G401.6 (cell line): ENCODE measurements around the gene CXCL3.
"Not testable (repeated sequence)": the region's sequence is repeated elsewhere in the genome, so short reads cannot be mapped to it uniquely, and the experiment has no call there.

Source experiments
- FAIRE-seq: peaks from 2 replicates; lab custom pipeline; 2012; peaks lifted over from hg19 to GRCh38; lab: Jason Lieb, UNC

The CXCL3 gene

DNA sequence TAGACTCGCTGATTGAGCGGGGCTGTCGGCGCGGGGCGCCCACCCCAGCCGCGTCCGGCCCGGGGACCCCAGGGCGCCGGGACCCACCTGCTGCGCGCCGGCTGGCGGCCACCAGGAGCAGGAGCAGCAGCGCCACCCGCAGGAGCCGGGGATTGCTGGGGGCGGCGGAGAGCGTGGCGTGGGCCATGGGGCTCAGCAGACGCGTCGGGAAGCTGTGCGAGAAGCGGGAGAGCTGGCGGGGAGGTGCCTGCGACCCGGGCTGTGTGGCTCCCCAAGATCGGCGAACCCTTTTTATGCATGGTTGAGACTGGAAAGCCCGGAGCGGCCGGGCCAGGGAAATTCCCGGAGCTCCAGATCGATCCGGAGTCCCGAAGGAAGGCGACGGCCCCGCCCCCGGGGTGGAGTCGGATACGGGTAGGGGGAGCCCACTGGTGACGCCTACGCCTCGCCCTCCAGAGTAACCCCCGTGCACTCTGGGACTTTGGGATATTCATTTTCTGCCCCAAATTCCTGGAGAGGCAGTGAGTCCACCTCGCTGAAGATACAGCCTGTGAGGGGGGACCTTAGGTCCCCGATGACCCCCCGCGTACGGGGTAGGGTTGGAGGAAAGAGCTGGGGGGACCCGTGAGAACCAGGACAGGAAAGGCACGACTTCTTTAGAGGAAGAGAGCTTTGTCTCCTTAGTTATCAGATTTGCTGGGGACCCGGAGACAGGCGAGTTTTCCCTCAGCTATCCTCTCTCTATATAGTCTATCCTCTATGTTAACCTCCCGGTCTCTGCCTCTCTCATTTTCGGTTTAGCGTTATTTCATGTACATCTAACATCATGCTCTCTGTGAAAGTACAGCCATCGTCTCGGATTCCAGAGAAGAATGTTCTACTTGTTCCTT is at the start of gene CXCL3:
Gene CXCL3, minus strand, starts transcription at position 265 of the 890 bp plus-strand sequence. Its CDS starts 78 bp downstream, at position 187.
- FAIRE-seq, result no peak

DNA sequence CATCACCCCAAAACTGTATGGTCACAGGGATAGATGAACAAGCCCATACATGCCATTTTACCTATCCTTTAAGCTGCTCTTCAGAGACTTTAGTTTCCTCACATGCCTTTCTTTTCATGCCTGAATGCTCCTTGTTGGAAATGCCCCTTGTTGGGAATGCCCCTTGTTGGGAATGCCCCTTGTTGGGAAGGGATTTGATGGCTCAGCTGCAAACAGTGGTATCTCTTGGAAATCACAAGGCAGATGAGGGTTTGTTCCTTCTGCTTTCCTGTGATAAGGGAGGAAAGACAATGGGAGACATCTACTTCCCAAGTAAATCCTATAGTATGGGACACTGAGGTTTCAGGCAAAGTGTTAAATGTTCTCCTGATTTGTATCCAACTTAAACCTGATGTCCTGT is 49.0 kb upstream of the CXCL3 start:
- no peak for FAIRE-seq

DNA sequence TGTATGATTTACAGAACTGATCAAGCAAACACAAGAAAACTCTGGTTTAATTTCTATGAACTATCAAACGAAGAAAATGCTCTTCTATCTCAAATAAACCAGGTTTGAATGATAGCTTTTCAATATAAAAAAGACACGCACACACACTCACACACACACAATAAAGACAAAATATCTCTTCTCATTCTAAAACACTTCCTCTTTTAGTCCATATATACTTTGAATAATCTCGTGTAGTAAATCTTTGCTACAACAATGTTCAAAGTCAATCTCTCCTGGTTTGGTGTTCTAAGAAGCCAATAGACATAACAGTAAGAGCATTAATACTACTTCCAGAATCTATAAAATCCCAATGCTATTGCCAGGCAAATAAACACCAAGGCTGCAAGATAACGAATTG is 47.2 kb upstream of the CXCL3 start:
- FAIRE-seq, result no peak

DNA sequence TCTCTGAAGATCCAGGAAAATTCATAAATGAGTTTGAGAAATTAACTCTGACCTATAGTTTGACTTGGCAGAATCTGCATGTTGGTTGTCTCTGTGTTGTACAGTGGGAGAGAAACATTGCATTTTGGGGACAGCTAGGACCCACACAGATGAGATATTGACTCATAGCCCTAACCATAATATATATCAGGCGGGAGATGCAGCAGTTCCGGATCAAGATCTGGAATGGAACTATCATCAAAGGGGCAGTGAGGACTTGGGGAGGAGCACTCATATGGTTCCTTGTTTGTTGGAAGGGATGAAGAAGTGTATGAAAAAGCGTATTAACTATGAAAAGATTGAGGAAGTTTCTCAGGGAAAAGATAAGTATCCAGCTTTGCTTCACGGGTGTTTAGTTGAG is 46.5 kb upstream of the CXCL3 start:
- FAIRE-seq, result no peak

DNA sequence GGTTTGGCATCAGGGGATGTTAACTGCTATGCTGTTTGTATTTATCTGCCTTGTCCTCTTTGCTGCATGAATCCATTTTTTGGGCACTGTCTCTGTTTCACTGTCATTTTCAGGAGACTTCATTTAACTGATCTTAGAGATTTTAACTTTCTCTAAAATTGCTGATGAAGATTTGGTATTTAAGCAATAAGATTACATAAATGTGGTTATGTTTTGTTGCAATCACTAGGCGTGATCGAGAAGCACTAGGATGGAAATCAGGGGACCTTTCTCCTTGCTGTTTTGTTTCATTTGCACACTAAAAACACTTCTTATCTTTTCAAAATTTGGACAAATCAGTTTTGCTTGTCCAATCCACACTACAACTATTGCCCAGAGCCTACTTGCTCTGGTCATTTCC is 45.1 kb upstream of the CXCL3 start:
- no peak for FAIRE-seq

DNA sequence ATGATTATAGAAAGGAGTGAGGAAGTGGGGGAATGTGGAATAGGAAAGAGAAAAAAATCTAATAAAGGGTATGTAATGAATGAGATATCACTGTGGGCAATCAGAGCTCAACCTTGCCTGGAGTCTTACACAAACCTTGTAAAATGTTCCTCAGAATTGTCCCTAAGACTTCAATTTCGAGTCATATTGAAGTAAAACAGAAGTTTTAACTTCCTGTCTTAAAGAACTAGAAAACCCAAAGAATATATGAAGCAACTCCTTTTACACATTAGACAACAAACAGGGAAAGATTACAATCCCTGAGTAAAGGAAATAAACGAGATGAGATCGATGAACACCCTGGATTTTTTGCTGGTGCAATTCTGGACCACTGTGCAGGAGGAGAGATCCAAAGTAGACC is 42.5 kb upstream of the CXCL3 start:
- FAIRE-seq, result no peak

DNA sequence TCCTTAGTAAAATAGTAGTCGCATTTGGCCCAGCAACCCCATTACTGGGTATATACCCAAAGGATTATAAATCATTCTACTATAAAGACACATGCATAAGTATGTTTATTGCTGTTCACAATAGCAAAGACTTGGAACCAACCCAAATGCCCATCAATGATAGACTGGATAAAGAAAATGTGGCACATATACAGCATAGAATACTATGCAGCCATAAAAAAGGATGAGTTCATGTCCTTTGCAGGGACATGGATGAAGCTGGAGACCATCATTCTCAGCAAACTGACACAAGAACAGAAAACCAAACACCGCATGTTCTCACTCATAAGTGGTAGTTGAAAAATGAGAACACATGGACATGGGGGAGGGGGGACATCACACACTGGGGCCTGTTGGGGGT is 41.9 kb upstream of the CXCL3 start:
- not testable (repeated sequence) for FAIRE-seq

DNA sequence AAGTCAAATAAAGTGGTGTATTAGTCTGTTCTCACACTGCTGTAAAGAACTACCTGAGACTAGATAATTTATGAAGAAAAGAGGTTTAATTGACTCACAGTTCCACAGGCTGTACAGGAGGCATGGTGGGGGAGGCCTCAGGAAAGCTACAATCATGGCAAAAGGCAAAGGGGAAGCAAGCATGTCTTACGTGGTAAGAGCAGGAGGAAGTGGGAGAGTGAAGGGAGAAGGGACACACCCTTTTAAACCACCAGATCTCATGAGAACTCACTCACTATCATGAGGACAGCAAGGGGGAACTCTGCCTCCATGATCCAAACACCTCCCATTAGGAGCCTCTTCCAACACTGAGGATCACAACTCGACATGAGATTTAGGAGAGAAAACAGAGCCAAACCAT is 40.5 kb upstream of the CXCL3 start:
- not testable (repeated sequence) for FAIRE-seq

DNA sequence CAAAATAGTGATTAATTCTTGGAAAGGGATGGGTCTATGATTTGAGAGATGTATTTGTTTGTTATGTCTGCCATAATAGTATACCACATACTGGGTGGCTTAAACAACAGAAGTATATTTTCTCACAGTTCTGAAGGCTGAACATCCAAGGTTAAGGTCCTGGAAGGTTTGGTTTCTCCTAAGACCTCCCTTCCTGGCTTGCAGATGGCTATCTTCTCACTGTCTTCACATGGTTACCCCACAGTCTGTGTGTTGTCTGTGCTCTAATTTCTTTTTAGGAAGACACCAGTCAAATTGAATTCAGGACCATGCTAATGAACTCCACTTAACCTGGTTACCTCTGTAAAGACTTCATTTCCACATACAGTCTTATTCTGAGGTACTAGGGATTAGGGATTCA is 34.9 kb upstream of the CXCL3 start:
- no peak for FAIRE-seq

DNA sequence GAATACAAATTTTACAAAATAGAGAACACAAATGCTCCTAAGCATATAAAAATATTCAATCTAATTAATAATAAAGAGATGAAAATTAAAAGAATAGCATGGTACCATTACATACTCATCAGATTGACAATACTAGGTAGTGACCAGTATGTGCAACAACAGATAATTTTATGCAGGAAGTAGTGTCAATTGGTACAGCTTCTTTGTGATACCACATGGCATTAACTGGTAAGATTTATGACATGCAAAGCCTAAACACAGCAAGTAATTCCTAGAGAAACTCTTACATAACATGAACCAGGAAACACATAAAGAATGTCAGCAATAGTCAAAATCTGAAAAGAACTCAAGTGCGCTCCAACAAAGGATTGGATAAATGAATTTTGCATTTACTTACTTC is 34.2 kb upstream of the CXCL3 start:
- no peak for FAIRE-seq

DNA sequence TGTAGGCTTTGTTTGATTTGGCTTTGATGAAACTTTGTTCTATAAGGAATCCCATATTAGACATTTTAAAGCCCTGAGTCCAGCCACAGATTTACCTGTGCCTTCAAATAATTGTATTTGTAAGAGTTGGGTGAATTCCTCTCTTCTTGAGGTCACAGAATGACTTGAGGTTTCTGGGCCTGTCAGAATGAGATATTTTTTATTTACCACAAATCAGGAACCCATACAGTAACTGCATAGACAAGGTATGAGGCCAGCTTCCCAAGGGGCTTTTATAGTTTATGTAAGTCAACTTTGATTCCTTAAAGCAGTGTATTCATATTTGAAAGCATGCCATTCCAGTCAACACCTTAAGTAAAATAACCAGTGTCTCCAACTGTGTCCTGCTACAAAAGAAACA is 29.1 kb upstream of the CXCL3 start:
- no peak for FAIRE-seq

DNA sequence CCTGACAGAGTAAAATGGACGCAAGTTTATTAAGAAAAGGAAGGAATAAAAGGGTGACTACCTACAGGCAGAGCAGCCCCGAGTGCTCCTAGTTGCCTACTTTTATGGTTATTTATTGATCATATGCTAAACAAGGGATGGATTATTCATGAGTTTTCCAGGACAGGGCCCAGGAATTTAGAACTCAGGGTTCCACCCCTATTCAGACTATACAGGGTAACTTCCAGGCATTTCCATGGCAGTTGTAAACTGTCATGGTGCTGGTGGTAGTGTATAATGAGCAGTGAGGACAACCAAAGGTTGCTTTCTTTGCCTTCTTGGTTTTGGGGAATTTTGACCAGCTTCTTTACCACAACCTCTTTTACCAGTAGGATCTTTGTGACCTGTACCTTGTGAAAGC is 27.7 kb upstream of the CXCL3 start:
- no peak for FAIRE-seq

DNA sequence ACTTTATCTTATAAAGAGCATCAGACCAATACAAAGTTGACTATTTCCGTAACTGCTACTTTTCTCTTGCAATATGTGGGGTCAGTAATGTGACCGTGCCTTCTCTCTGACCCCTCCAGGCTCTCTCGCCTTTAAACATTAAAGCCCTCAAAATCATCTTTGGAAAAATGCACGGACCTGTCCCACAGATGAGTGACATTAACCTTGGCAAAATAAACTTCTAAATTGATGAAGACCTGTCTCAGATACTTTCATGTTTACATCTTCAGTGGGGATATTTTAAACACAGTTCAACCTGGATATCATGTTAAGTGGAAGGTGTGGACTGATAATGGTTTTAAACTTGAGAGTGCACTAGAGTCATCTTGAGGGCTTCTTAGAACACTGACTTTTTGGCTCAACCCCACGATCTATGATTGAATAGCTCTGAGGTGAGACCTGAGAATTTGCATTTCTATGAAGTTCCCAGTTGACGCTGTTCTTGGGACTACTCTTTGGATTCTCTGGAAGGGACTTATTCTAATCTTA is 26.7 kb upstream of the CXCL3 start:
- no peak for FAIRE-seq

DNA sequence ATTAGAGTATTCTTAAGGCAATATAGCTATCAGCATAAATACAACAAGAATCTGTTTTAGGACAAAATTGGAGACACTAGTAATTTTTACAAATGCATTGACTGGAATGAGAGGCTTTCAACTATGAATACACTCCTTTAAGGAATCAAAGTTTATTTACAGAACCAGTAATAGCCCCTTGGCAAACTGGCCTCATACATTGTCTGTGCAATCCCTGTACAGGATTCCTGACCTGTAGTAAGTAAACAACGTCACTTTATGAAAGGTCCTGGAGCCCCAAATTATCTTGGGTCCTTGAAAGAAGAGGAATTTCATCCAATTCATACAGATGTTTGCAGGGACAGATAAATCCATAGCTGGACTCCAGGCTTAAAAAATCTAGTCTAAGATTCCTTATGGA is 25.4 kb upstream of the CXCL3 start:
- no peak for FAIRE-seq

DNA sequence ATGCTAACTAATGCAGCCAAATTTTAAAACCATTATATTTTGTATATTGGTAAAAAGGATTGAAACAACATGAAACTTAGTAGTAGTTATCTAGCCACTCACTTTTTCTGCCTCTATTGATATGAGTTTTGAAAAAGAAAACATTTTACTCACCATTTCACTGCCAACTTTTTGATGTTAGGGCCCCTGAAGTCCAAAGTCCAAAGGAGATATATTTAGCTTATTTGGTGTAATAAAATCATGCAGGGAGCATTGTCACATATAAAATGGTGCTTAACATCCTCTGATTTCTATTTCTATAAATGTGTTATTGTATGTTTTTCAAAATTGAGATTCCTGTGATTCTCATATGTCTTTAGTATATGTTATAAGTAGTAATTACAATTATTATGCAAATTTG is 24.5 kb upstream of the CXCL3 start:
- no peak for FAIRE-seq

DNA sequence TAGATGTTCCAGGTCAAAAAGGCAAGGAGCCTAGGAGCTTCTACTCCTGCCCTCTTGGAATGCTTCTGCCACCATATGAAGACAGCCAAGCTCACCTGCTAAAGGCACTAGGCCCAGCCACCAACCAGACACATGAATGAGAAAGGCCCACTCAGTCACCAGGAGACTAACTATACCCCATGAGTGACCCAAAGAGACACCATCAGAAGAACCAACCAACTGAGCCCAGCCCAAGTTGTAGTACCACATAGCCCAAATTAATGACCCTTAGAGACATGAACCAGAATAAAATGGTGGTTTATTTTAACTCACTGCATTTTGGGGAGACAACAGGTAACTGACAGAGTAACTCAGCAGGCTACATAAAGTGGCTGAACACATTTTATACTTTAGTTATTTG is 22.9 kb upstream of the CXCL3 start:
- no peak for FAIRE-seq

DNA sequence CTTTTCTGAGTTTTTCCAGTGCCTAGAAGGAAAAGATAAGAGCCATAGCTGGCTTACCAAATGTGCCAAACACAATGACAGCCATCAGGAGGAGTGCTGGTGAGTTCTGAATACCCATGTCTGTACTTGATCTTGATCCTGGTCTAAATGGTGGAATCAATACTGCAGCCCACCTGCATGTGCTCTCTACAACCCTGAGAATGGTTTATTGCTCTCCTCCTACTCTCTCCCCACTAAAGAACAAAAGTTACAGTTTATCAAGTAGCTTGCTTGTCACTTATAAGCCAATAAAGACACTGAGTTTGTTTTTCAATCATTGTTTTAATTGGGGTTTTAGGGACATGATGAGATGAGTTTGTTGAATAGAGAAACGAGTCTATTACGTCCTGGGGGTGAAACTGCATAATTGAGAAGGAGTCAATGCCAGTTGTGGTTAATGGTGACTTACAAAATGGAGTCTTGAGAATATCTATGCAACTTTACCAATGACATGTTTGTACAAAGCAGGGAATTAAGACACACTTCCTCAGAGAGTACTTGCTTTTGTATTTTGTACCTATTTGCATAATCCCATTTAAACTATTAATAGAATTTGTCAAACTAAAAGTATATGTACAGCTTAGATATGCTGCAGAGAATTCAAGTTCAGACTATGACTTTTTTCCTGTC is 20.8 kb upstream of the CXCL3 start:
- FAIRE-seq, result no peak

DNA sequence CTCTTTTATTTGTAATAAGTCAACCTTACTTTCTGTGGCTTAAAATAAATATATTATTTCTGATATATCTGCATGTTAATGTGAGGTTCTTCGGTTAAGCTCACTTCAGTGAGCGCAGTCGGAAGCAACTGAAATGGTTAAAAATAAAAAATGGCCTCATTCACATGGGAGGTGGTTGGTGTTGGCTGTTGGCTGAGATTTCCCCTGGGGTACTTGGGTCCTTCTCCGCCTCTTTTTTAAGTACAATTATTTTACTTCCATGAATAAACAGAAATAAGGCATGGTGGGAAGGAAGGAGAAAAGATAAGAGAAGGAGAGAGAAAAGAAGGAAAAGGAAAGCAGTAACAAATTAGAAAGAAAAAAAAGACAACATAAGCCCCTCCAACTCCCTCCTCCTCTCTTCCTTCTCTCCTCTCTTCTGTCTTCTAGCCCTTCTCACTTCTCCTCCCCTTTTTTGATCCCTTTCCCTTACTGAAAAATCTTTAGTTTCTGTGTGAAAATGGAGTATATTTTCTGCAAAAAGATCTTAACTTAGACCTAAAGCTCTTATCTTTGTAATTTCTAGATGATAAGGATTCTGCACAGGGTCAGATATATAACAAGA is 19.7 kb upstream of the CXCL3 start:
- FAIRE-seq, result no peak

DNA sequence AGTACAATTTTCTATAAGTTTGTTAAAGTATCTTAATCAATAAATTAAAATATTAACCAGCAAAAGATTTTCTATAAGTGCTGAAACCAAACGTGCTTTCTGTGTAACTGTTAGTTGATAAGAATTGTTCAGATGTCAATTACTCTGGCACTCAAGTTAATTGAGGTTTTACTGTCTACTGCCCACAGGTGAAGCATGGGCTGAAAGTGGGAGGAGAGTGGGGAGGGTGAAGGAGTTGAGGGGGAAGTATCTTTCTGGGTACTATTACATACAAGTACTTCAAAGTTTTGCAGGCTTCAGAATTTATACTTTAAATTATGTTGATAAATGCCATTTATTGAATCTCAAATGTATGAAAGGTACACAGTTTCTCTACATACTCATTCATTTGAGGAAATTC is 19.1 kb upstream of the CXCL3 start:
- no peak for FAIRE-seq

DNA sequence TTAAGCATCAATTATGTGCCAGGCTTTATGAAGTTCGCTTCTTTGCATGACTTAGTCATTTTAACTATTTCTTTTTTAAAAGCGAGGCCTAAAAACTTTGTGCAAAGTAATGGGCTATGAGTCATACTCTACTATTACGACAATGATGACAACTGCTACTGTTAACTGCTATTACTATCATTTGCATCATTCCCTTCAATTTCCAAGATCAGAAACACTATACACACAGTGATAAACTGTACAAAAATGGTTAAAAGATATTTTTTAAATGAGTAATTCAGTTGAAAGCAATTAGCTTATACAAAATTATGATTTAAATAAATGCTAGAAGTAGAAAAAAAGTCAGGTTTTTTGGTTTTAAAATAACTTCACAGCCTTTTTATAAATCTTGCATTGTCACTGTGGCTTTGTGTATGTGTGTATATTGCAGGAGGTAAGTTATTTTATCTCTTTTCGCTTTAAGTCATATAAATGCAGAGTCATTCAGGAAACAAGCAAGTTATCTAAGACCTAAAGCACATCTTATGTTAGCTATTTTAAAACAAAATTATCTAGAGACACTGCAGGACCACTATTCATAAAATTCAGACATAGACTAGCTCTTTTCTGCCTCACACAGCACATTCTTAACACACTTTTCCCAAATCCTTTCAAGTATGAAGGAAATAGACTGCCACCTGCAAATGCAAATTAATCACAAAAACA is 18.5 kb upstream of the CXCL3 start:
- FAIRE-seq, result no peak

DNA sequence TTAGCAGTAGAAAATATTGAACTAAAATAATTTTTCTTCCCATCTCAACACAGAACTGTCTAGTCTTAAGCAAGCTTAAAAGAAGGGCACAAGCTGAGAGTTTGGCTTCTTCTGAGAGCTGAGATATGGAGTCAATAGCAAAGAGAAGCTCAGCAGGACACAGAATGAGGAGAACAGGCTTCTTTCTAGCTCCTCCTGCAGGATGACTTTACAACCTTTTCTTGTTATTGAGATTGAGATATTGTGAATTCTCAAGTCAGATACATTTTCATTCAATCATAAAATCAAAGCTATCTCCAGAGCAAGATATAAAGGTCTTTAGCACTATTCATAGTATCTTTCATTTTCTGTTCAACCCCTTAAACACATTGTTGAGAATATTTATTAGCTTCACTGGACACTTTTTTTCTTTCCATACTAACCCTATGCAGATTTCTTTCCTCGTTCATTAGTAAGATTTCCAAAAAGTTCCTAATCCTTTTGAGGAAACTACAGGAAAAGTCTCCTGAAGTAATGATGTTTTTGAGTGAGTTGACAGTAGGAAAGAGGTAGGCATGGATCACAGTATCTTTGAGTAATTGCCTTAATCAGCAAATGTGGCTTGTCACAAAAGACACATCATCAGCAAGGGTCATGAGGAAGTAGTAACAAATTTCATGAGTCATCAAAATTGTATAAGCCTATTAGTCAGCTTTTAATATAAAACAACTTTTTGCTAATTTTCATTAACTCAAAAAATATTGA is 17.8 kb upstream of the CXCL3 start:
- FAIRE-seq, result no peak

DNA sequence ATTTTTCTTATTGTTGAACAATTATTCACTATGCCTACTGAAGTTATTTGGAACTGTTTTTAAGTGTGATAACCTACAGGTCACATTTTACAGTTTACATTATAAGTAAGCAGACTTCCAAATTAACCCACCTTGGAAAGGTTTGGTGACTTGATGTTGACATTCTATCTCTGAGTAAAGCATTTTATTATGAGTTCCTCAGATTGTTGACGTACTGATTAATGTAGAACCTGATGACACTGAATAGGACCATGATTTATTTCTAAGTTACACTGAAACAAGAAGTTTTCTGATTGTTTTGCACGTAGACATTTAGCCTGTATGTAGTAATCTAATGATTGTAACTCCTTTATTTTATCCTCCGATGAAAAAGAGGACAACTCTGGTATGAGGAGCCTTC is 17.0 kb upstream of the CXCL3 start:
- FAIRE-seq, result no peak
